Measurements from ENCODE around the gene HDAC7. TPM values are rescaled to one million over a fixed set of nuclear protein-coding genes. Genes with fewer than 3 reads are reported as not detected.

The HDAC7 gene
- total and polyA plus RNA-seq, 12 donors: 9.1 to 184 (median 147) TPM

DNA sequence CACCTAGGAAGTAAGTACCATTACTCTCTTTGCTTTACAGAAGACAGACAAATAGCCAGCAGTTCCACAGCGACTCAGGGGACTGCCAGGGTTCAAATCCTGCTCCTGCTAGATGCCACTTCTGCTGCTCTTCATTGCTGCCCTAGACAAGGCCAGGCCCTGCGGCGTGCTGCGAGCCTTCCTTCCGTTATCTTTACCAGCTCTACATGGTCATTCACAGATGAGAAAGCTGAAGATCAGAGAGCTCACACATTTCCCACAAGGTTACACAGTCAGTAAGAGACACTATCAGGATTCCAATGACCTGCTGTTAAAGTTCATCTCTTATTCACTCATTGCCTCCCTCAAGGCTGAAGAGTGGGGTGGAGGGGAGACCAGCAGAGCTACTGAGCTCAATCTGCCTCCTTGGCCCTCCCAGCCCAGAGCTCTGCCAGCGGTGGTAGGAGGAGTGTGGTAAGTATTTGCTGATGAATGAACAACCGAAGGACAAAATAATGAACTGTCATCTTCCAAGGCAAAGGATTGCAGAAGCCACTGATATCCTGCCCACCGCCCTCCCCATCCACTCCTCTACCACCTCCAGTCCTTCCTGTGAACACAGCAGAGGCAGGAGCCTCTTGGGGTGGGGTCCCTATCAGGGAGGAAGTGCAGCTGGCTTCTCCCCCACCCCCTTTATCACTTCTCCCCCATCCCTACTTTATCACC lies 14.6 kb upstream of the HDAC7 start:
- TF ChIP-seq, protein P1, sequence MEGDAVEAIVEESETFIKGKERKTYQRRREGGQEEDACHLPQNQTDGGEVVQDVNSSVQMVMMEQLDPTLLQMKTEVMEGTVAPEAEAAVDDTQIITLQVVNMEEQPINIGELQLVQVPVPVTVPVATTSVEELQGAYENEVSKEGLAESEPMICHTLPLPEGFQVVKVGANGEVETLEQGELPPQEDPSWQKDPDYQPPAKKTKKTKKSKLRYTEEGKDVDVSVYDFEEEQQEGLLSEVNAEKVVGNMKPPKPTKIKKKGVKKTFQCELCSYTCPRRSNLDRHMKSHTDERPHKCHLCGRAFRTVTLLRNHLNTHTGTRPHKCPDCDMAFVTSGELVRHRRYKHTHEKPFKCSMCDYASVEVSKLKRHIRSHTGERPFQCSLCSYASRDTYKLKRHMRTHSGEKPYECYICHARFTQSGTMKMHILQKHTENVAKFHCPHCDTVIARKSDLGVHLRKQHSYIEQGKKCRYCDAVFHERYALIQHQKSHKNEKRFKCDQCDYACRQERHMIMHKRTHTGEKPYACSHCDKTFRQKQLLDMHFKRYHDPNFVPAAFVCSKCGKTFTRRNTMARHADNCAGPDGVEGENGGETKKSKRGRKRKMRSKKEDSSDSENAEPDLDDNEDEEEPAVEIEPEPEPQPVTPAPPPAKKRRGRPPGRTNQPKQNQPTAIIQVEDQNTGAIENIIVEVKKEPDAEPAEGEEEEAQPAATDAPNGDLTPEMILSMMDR (IDR thresholded peaks at IDR 0.05): no peak
- TF ChIP-seq POLR2A (IDR thresholded peaks at IDR 0.05): peak in 1 of 2 donors; percentile 52
- WGBS, 4 donors: 44 to 57% (median 49%) methylated on average over 7 to 8 of the region's 8 CpGs
- H3K4me1 ChIP-seq (replicated peaks in 1 of 2): peaks cover 9 to 21% of the 10 kb centered on the region in 2 donors
- intact Hi-C loops (cut with DNase I): loop anchor here (5.0 kb wide), 1 partner anchor 52 kb away; no protein-coding TSS in a partner anchor
- H3K27ac ChIP-seq: peak overlapping the region; percentile 45 to 84 (median 69)
- peak in 6 of 7 donors; percentile 77 to 95 (median 87) for DNase-seq
- no peaks in the 10 kb centered on the region for H3K27me3 ChIP-seq
- H3K4me3 ChIP-seq: no peak overlapping the region
- H3K9me3 ChIP-seq (replicated peaks in 1 of 3): no peaks in the 10 kb centered on the region
- no peaks in the 10 kb centered on the region for H3K36me3 ChIP-seq (replicated peaks in 1 of 2)

DNA sequence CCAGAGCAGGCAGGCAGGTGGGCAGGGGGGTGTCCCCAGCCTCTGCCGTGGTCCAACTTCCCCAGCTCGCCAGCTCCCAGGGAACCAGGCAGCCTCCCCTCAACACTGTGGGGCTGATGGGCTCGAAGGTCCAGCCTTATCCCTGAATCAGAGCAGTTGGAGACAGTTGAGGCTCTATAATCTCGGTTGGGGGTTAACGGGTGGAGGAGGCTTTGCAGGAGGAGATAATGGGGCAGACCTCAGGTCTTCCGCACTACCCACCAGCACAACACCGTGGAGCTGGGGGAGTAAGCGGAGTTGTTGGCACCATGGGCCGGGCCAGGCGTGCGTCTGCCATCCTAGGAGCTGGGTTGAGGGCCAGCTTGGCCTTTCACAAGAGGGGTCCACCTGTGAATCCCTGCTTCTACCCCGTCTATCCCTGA lies 13.9 kb upstream of the HDAC7 start:
- Histone ChIP-seq H3K36me3 (replicated peaks in 1 of 2) (no peaks in the 10 kb centered on the region), H3K9me3 (replicated peaks in 1 of 3) (no peaks in the 10 kb centered on the region), H3K27me3 (no peaks in the 10 kb centered on the region), H3K4me1 (replicated peaks in 1 of 2) (peaks cover 17 to 29% of the 10 kb centered on the region in 2 donors), H3K4me3 (no peak overlapping the region), H3K27ac (peak overlapping the region in 4 of 5 donors; percentile 49 to 84 (median 74))
- WGBS, 4 donors: 90 to 97% (median 95%) methylated on average over 10 to 12 of the region's 12 CpGs
- TF ChIP-seq POLR2A (IDR thresholded peaks at IDR 0.05): no peak
- TF ChIP-seq, protein P1 (IDR thresholded peaks at IDR 0.05): no peak
- intact Hi-C loops (cut with DNase I): loop anchor here (5.0 kb wide), 1 partner anchor 51 kb away; no protein-coding TSS in a partner anchor
- no peak for DNase-seq

DNA sequence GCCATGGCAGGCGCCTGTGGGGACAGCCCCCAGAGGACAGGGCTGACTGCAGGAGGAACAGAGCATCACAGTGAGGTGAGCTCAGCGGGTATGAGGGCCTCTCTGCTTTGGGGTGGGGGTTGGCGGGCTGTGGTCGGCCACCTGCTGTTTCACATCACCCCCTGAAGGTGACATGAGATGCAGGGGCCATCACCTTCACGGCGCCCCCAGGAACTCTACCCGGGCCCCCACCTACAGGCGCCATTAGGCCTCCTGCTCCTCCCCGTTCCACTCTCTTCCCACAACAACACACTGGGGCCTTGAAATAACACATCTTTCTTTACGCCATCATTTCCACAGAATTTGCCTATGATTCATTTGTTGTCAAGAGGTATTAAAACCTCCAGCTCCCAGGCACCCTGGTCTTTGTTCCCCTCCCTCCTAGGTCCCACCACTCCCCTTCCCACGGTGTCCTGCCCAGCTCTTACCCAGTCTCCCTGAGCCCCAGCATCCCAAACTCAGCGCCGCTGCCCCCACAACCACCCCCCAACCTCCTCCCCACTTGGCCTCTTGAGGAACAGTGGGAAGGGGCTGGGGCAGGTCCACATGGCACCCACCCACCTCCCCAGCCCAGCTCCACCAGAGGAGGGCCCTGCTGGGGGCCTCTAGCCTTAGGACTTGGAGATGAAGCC lies 12.7 kb upstream of the HDAC7 start:
- WGBS, 4 donors: 85 to 93% (median 91%) methylated on average over 8 to 13 of the region's 13 CpGs
- DNase-seq: peak in 1 of 7 donors; percentile 11
- no peak overlapping the region for H3K4me3 ChIP-seq
- intact Hi-C loops (cut with DNase I): loop anchor here (5.0 kb wide), 1 partner anchor 50 kb away; no protein-coding TSS in a partner anchor
- H3K9me3 ChIP-seq (replicated peaks in 1 of 3): no peaks in the 10 kb centered on the region
- no peak overlapping the region for H3K27ac ChIP-seq
- H3K27me3 ChIP-seq: no peaks in the 10 kb centered on the region
- peaks cover 23 to 39% of the 10 kb centered on the region in 2 donors for H3K4me1 ChIP-seq (replicated peaks in 1 of 2)
- no peaks in the 10 kb centered on the region for H3K36me3 ChIP-seq (replicated peaks in 1 of 2)
- TF ChIP-seq POLR2A (IDR thresholded peaks at IDR 0.05): no peak
- TF ChIP-seq, protein P1 (IDR thresholded peaks at IDR 0.05): no peak

DNA sequence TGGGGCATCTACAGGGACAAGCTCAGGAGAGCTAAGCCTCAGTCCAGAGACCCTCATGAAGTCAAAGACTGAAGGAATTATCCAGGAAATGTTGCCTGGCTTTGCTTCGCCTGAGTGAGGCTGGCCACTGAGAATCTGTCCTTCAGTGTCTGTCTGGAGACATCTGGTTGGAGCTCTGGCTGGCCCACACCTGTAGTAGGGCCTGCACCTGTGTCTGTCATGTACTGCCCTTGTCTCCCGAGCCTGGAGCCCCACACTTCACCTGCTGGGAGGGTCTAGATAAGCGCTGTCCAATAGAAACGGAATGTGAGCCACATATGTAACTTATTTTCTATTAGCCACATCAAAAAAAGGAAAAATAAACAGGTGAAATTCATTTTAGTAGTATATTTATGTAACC lies 9.9 kb upstream of the HDAC7 start:
- Histone ChIP-seq H3K4me3 (no peak overlapping the region), H3K4me1 (replicated peaks in 1 of 2) (peaks cover 20 to 43% of the 10 kb centered on the region in 2 donors), H3K27me3 (no peaks in the 10 kb centered on the region), H3K27ac (peak overlapping the region in 4 of 5 donors; percentile 81 to 94 (median 82)), H3K9me3 (replicated peaks in 1 of 3) (no peaks in the 10 kb centered on the region), H3K36me3 (replicated peaks in 1 of 2) (no peaks in the 10 kb centered on the region)
- intact Hi-C loops (cut with DNase I): no loop called here
- DNase-seq: peak in 1 of 7 donors; percentile 15
- no peak for TF ChIP-seq POLR2A (IDR thresholded peaks at IDR 0.05)
- TF ChIP-seq, protein P1 (IDR thresholded peaks at IDR 0.05): no peak
- WGBS, 4 donors: 54 to 91% (median 66%) methylated on average over 4 of the region's 4 CpGs

All from adrenal gland (tissue), 12 donors.